Endothelial cell of umbilical vein (primary cell): Measurements from ENCODE around the gene ANKRD45. TPM values are rescaled to one million over a fixed set of nuclear protein-coding genes. Genes with fewer than 3 reads are reported as not detected.

Source experiments
- BruUV-seq: library from RNA; stranded (reverse); fragments of 400-500 nt; replicated peaks from 2 replicates; lab custom pipeline; 2021; lab: Mats Ljungman, UMichigan
- CTCF ChIA-PET: fragments of 300-600, 350-600 bp; sonication (Branson Sonifier 250); formaldehyde crosslinking; loops from one replicate; lab custom pipeline; 2021; ENCODE audit warnings: antibody characterized with exemption, inconsistent platforms; lab: Charles Lee
- POLR2A ChIA-PET: fragments of 300-600, 350-600 bp; sonication (Branson Sonifier 250); formaldehyde crosslinking; loops from one replicate; lab custom pipeline; 2021; ENCODE audit warnings: antibody characterized with exemption, inconsistent platforms; lab: Charles Lee
- DNase-seq: peaks from one replicate; pipeline ENCODE4 v3.0.0-alpha.2; 2011; ENCODE audit warnings: low read depth, low spot score
- FAIRE-seq: peaks from 2 replicates; lab custom pipeline; 2011; peaks lifted over from hg19 to GRCh38; lab: Jason Lieb, UNC
- H2AFZ ChIP-seq: 2 replicates; pipeline ENCODE4 v1.6.0; 2012; ENCODE audit warnings: low read depth, low read length, control low read depth, inconsistent platforms
- H3K27ac ChIP-seq: 2 replicates; pipeline ENCODE4 v1.5.1; 2011; ENCODE audit warnings: low read depth, mild to moderate bottlenecking, control low read depth, low read length, moderate library complexity; ENCODE audit not compliant: insufficient read depth
- H3K27me3 ChIP-seq, 2 experiments: 2 replicates each; pipeline versions ENCODE4 v1.6.0 to v1.6.1; 2011; ENCODE audit warnings: low read length in 2 of 2, mixed read lengths in 1 of 2; ENCODE audit not compliant: control insufficient read depth in 2 of 2, insufficient read depth in 2 of 2
- H3K36me3 ChIP-seq, 2 experiments: 2 replicates in 1 of 2; 3 replicates in 1 of 2; pipeline ENCODE4 v1.5.1; 2011; ENCODE audit warnings: low read length in 2 of 2, mild to moderate bottlenecking in 1 of 2, moderate library complexity in 1 of 2; ENCODE audit not compliant: control insufficient read depth in 2 of 2, insufficient read depth in 2 of 2; ENCODE audit errors: extremely low read depth in 1 of 2
- H3K4me1 ChIP-seq: 3 replicates; pipeline ENCODE4 v1.5.1; 2011; ENCODE audit warnings: mild to moderate bottlenecking, low read length; ENCODE audit not compliant: control insufficient read depth, insufficient read depth; ENCODE audit errors: extremely low read depth
- H3K4me2 ChIP-seq: 2 replicates; pipeline ENCODE4 v1.6.1; 2011; ENCODE audit warnings: low read length, control low read depth, mixed read lengths; ENCODE audit not compliant: insufficient read depth
- H3K4me3 ChIP-seq, 3 experiments: fragments of 200-600 bp in 1 of 3; sonication (generic), shearing (Covaris generic) in 1 of 3; replicated peaks in 1 of 3; 2 replicates each; pipeline ENCODE4 v1.5.1; 2011 to 2016; ENCODE audit warnings: control low read depth in 3 of 3, low read length in 3 of 3, mild to moderate bottlenecking in 2 of 3, inconsistent platforms in 1 of 3, low read depth in 1 of 3, moderate library complexity in 1 of 3; ENCODE audit not compliant: insufficient read depth in 1 of 3
- H3K79me2 ChIP-seq: 2 replicates; pipeline ENCODE4 v1.6.0; 2012; ENCODE audit warnings: low read length, inconsistent platforms; ENCODE audit not compliant: control insufficient read depth, insufficient read depth
- H3K9ac ChIP-seq: replicated peaks from 2 replicates; pipeline ENCODE3; 2011; ENCODE audit warnings: low read length, control low read depth; ENCODE audit not compliant: insufficient read depth; ENCODE audit errors: extremely low read depth
- H3K9me1 ChIP-seq: replicated peaks from 3 replicates; pipeline ENCODE4 v1.6.0; 2011; ENCODE audit warnings: mild to moderate bottlenecking, low read length; ENCODE audit not compliant: control insufficient read depth, insufficient read depth; ENCODE audit errors: extremely low read depth
- H3K9me3 ChIP-seq: replicated peaks from 2 replicates; pipeline ENCODE4 v1.5.1; 2012; ENCODE audit warnings: low read length, inconsistent platforms; ENCODE audit not compliant: control insufficient read depth, insufficient read depth
- H4K20me1 ChIP-seq: replicated peaks from 2 replicates; pipeline ENCODE3; 2011; ENCODE audit warnings: mild to moderate bottlenecking, low read length; ENCODE audit not compliant: control insufficient read depth, insufficient read depth; ENCODE audit errors: extremely low read depth
- CTCF ChIP-seq, 2 donors: IDR thresholded peaks; 1 replicate in 1 of 2; 2 replicates in 1 of 2; pipeline ENCODE4 v1.5.1; 2011; ENCODE audit warnings: low read length in 2 of 2, mild to moderate bottlenecking in 2 of 2, moderate library complexity in 2 of 2, control low read depth in 1 of 2, inconsistent platforms in 1 of 2, low read depth in 1 of 2; ENCODE audit not compliant: insufficient read depth in 1 of 2; ENCODE audit errors: extremely low read depth in 1 of 2
- FOS ChIP-seq: IDR thresholded peaks from 2 replicates; pipeline ENCODE4 v1.6.1; 2011; ENCODE audit warnings: mild to moderate bottlenecking, low read length, moderate library complexity, borderline replicate concordance; ENCODE audit not compliant: insufficient read depth
- GATA2 ChIP-seq: IDR thresholded peaks from 2 replicates; pipeline ENCODE4 v1.7.0; 2011; ENCODE audit warnings: low read depth, mild to moderate bottlenecking, moderate library complexity, mixed read lengths, low read length; ENCODE audit not compliant: insufficient read length, insufficient read depth
- JUN ChIP-seq: IDR thresholded peaks from 2 replicates; pipeline ENCODE4 v1.6.1; 2011; ENCODE audit warnings: borderline replicate concordance, low read depth; ENCODE audit not compliant: insufficient read length, insufficient read depth
- MAX ChIP-seq: IDR thresholded peaks from 2 replicates; pipeline ENCODE4 v1.6.1; 2011; ENCODE audit not compliant: insufficient read depth, insufficient read length
- MYC ChIP-seq: IDR thresholded peaks from one replicate; pipeline ENCODE4 v1.6.1; 2011; ENCODE audit warnings: mild to moderate bottlenecking, low read depth, low read length
- POLR2A ChIP-seq: IDR thresholded peaks from 2 replicates; pipeline ENCODE4 v1.6.1; 2012; ENCODE audit warnings: low read depth, mild to moderate bottlenecking, control low read depth, low read length
- POLR2AphosphoS5 ChIP-seq: IDR thresholded peaks from 2 replicates; pipeline ENCODE4 v1.6.1; 2012; ENCODE audit warnings: low read depth, mild to moderate bottlenecking, control low read depth, low read length, moderate library complexity; ENCODE audit not compliant: insufficient read depth
- dilution Hi-C: fragments of 300-500 bp; cut with MboI; formaldehyde crosslinking; loops from one replicate; pipeline ENCODE4 v1.15.0; 2019; ENCODE audit warnings: low sequenced_read_pairs; ENCODE audit not compliant: extremely low pct_ligation_motif_present
- intact Hi-C: fragments of 100-400 bp; cut with micrococcal nuclease; formaldehyde crosslinking; loops from one replicate; pipeline ENCODE4 v1.10.0; 2022
- polyA plus RNA-seq, 4 experiments: library from polyadenylated mRNA; depleted of rRNA in 3 of 4; stranded (reverse) in 3 of 4; unstranded in 1 of 4; fragments of >200 nt; gene quantifications; 2 replicates each; pipeline versions ENCODE4 v1.2.1 to v1.2.3, GENCODE V29; 2011 to 2012; ENCODE audit warnings: missing spikeins in 1 of 4
- total RNA-seq: library from RNA; stranded (reverse); gene quantifications from 2 replicates; pipeline ENCODE4 v1.2.3, GENCODE V29; 2021

Gene ANKRD45
- total and polyA plus RNA-seq, 2 donors (not counting 3 experiments of a cell fraction or from before 2014, with no cell fraction given): 0.19 to 0.62 TPM

- Histone ChIP-seq H3K79me2 (no peaks in the 10 kb centered on the region), H3K9me3 (no peaks in the 10 kb centered on the region), H4K20me1 (no peaks in the 10 kb centered on the region), H3K27me3 (peaks cover 4 to 6% of the 10 kb centered on the region in 2 experiments), H2AFZ (no peak overlapping the region), H3K9me1 (no peaks in the 10 kb centered on the region), H3K4me3 (no peak overlapping the region), H3K36me3 (no peaks in the 10 kb centered on the region), H3K4me2 (no peak overlapping the region), H3K4me1 (no peaks in the 10 kb centered on the region), H3K27ac (no peak overlapping the region), H3K9ac (no peak overlapping the region)
- ChIA-PET POLR2A (no interaction called here), CTCF (interaction anchor here (1.2 kb wide), 1 partner anchor 16 kb away, joined by 3 read pairs; no protein-coding TSS in a partner anchor)
- DNase-seq (no peak), FAIRE-seq (no peak)
- intact Hi-C loops (no loop called here), dilution Hi-C loops (no loop called here)
- no TSS peak for BruUV-seq
- TF ChIP-seq MAX: no peak
- TF ChIP-seq GATA2: no peak
- no peak for TF ChIP-seq JUN
- TF ChIP-seq FOS: no peak
- no peak for TF ChIP-seq MYC
- TF ChIP-seq POLR2AphosphoS5: no peak
Observed at GRCh38 chr1:173573596-173573995, 96.1 kb downstream of the ANKRD45 start.

- POLR2A ChIA-PET: no interaction called here
- no peaks in the 10 kb centered on the region for H3K9me1 ChIP-seq
Observed at GRCh38 chr1:173572201-173572873, 97.3 kb downstream of the ANKRD45 start.

More at GRCh38 chr1:173572201-173572873, 97.3 kb downstream of the ANKRD45 start:
- dilution Hi-C loops (no loop called here), intact Hi-C loops (no loop called here)
- H3K79me2 ChIP-seq: no peaks in the 10 kb centered on the region
- H3K9me3 ChIP-seq: no peaks in the 10 kb centered on the region
- peaks cover 2 to 9% of the 10 kb centered on the region in 2 experiments for H3K27me3 ChIP-seq
- no peaks in the 10 kb centered on the region for H3K36me3 ChIP-seq
- FAIRE-seq (no peak), DNase-seq (no peak)
- CTCF ChIA-PET: interaction anchor here (1.2 kb wide), 1 partner anchor 17 kb away, joined by 3 read pairs; no protein-coding TSS in a partner anchor
- no peak overlapping the region for H3K9ac ChIP-seq
- no peak overlapping the region for H3K27ac ChIP-seq
- no peak overlapping the region for H2AFZ ChIP-seq
- no peaks in the 10 kb centered on the region for H3K4me1 ChIP-seq
- TF ChIP-seq FOS: no peak
- no peak for TF ChIP-seq POLR2A
- no peak for TF ChIP-seq MYC
- TF ChIP-seq POLR2AphosphoS5: no peak
- no peak for TF ChIP-seq CTCF (IDR thresholded peaks at IDR 0.05; ENCODE audit: extremely low read depth in 1 of 2, insufficient read depth in 1 of 2, low read depth in 1 of 2, low read length in 2 of 2)
- no peak overlapping the region for H3K4me3 ChIP-seq
- no peaks in the 10 kb centered on the region for H4K20me1 ChIP-seq
- no TSS peak for BruUV-seq
- no peak overlapping the region for H3K4me2 ChIP-seq
